K562 (cell line): ENCODE data around the gene SRCIN1. TPM values are rescaled to one million over a fixed set of nuclear protein-coding genes. Genes with fewer than 3 reads are reported as not detected.

Experiments
- CREBBP ChIP-seq: IDR thresholded peaks from one replicate; pipeline ENCODE4 v1.6.1; 2012; ENCODE audit warnings: low read depth, mild to moderate bottlenecking, control low read depth, inconsistent platforms, low read length
- DIDO1 ChIP-seq: fragments of 450-650 bp; IDR thresholded peaks from 2 replicates; pipeline ENCODE4 v1.6.1; 2016; ENCODE audit warnings: low read depth, missing biosample characterization, missing genetic modification characterization
- EWSR1 ChIP-seq: fragments of 450-650 bp; IDR thresholded peaks from 2 replicates; pipeline ENCODE4 v1.6.1; 2018; ENCODE audit warnings: borderline replicate concordance, mild to moderate bottlenecking, low read depth, moderate library complexity; ENCODE audit not compliant: partially characterized antibody
- RBM25 ChIP-seq: fragments of 200-400 bp; formaldehyde crosslinking; IDR thresholded peaks from 2 replicates; pipeline ENCODE4 v1.6.1; 2018; ENCODE audit warnings: low read length, low read depth, moderate library complexity; ENCODE audit not compliant: severe bottlenecking
- RBM39 ChIP-seq: fragments of 200-400 bp; formaldehyde crosslinking; optimal IDR thresholded peaks from 2 replicates; pipeline ENCODE3; 2018; ENCODE audit warnings: low read depth, low read length
- TAF9B ChIP-seq: fragments of 450-650 bp; IDR thresholded peaks from 2 replicates; pipeline ENCODE4 v1.6.1; 2018; ENCODE audit warnings: mild to moderate bottlenecking; ENCODE audit not compliant: partially characterized antibody
- ZBTB40 ChIP-seq, 2 experiments: fragments of 450-650 bp in 1 of 2; sonication (generic) in 1 of 2; formaldehyde crosslinking in 1 of 2; IDR thresholded peaks; 2 replicates each; pipeline versions ENCODE4 v1.7.1 to v1.9.0; 2016 to 2022; ENCODE audit warnings: inconsistent platforms in 1 of 2, mild to moderate bottlenecking in 1 of 2, missing genetic modification reagents in 1 of 2
- polyA plus RNA-seq, 8 experiments: library from polyadenylated mRNA; depleted of rRNA in 4 of 8; stranded (reverse) in 5 of 8; unstranded in 3 of 8; fragments of >200 nt; fragmentation: Nextera tagmentation in 2 of 8; fragmentation: Illumina TruSeq in 1 of 8; extraction: Ambion mirVana in 2 of 8; extraction: Trizol in 1 of 8; gene quantifications; 2 replicates each; pipeline versions ENCODE4 v1.2.1 to v1.2.3, GENCODE V29; 2011 to 2014; ENCODE audit warnings: inconsistent platforms in 1 of 8, missing spikeins in 1 of 8
- total RNA-seq, 7 experiments: library from RNA; depleted of rRNA in 6 of 7; stranded (reverse); fragments of >200 nt in 6 of 7; fragmentation: Illumina TruSeq in 2 of 7; extraction: Trizol in 2 of 7; gene quantifications; 2 replicates each; pipeline versions ENCODE4 v1.2.1 to v1.2.3, GENCODE V29; 2011 to 2021; ENCODE audit warnings: low replicate concordance in 1 of 7

Gene SRCIN1
- total and polyA plus RNA-seq, 9 of the 15 experiments (the other 6 are each of a cell fraction or from before 2014, with no cell fraction given): 0.09 to 0.33 (median 0.13) TPM; not detected in 6

GRCh38 chr17:38541281-38541680 is 64.5 kb downstream of the SRCIN1 start (continued):
- TF ChIP-seq ZBTB40 (IDR thresholded peaks at IDR 0.05) (no peak), ZBTB40 (CRISPR knock-in tag; IDR thresholded peaks at IDR 0.05) (no peak), EWSR1 (no peak), TAF9B (no peak), RBM25 (no peak), RBM39 (no peak), CREBBP (no peak), DIDO1 (tag) (no peak)
